H54 (cell line): ENCODE results near the gene ELP4.
A peak's percentile ranks its signal among the peaks of the same experiment; 100 is the strongest.

Experiments used
- DNase-seq: peaks from one replicate; pipeline ENCODE4 v3.0.0; 2011; ENCODE audit warnings: low spot score, mixed read lengths; ENCODE audit not compliant: insufficient read length
- FAIRE-seq: peaks from 3 replicates; lab custom pipeline; 2011; peaks lifted over from hg19 to GRCh38; lab: Jason Lieb, UNC
- POLR2A ChIP-seq: IDR thresholded peaks from 2 replicates; pipeline ENCODE4 v1.6.1; 2011; ENCODE audit warnings: low read depth, mild to moderate bottlenecking, low read length

The ELP4 gene

DNA sequence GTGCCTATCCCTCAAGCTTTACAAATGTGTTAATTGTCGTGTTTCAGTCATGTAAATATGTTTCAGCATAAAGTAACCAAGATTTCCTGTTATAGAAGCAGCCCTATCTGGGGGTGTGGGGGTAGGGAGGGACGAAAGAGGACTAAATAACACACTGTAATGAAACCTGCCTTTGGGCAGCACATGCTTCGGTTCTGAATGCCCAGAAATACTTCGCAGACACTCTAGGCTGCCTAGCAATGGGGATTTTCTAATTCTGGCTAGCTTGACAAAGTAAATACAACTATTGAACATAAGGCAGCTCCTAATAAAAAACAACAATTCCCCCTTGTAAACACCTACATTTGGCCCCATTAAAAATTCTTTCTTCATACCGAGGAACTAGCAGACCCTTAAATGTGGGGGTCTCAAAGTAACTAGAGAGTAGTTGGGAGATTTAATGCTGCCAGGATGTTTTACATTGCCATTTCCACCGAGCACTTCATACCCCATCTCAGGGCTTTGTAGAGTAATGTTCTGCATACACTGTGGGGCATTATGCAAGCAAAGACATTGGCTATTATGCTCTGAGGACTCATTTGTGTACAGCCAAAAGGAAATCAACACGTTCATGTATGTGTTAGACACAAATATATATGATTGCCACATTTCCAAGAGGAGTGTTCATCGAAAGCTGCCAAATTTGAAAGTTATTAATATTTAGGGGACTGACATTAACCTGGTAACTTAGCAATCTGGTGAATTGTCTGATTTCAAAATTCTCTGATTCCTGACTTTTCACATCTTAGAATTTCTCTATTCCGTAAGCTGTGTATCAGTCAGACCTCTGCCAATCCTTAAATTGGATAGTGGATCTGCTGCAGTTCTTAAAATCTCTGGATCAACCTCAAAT lies 259.4 kb downstream of the ELP4 start:
- TF ChIP-seq POLR2A: no peak
- FAIRE-seq: no peak
- DNase-seq: no peak

DNA sequence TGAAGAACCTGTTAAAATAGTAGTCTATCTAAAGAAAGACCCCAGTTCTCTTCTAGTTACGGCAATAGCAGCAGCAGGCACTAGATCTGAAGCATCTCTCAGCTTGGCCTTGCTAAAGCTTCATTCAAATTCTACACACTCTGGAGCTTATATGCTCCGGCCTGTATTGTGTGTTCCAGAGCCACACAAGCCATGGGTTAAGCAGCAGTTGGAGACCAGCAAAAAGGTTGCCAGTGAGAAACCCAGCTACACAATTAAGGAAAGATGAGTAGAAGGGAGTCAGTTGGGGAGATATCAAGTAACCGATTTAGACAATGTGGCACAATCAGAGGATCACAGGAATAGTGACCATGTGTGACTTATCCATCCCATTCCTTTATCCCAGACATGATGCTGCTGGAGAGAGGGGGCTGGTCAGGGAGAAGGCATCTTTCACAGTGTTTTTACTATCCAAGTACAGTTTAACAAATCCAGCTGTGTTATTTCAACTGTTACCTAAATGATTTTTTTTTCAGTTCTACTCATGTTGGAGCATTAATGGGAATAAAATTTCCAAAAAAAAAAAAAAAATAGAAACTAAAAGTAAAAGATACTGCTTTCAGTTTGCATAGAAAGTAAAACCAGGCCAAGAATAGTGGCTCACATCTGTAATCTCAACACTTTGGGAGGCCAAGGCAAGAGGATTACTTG lies 260.6 kb downstream of the ELP4 start:
- TF ChIP-seq POLR2A: no peak
- FAIRE-seq (no peak), DNase-seq (no peak)

DNA sequence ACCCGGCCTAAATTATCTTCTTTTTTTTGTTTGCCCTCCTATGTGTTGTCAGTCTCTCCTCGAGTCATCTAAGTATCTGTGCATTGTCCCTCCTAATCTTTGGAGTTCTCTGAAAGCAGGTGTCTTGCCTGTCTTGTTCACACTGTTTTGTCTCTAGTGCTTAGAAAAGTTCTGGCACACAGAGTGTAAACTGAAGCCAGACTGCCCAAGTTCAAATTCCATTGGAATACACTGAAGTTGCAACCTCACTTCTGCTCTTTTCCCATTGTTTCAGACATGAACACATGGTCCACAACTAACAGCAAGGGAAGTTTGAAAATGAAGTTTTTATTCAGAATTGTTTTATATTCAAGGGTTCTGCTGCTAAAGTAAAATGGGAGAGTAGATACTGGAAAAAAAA lies 262.8 kb downstream of the ELP4 start:
- DNase-seq (no peak), FAIRE-seq (no peak)
- TF ChIP-seq POLR2A: no peak

DNA sequence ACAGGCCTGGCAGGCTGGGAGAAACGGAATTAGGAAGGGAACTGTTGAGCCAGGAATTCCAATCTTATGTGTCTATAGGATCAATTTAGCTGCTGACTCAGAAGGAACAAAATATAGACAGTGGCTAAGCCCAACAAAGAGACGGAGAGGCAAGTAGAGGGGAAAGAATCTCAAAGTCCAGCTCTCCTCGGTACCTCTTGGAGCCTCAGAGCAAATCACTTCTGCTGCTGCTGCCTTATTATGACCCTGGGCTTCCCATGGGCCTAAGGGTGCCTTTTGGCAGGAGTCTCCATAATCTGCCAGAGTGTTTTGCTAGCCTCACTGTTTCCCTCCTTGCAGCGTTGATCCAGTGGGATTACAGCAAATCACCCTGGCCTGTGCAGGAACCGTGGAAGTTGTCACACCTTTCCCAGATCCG lies 269.8 kb downstream of the ELP4 start:
- TF ChIP-seq POLR2A: no peak
- DNase-seq (peak; percentile 45), FAIRE-seq (peak; percentile 76)

DNA sequence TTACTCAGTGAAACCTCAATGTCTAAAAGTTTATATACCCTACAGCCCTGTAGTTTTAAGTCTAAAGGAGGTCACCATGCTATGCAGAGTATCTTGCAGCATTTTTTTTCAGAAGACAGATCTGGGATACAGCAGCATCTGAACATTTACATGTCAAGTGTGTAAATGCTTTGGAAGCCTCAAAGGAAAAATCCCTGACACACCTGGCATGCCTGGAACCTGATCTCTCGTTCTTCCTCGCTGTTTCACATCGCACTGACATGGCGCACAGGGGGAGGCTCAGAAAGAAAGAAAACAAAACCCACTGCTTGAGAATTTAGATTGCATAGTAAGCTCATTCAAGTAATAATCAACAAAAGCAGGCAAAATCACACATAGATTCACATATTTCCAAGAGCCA lies 270.5 kb downstream of the ELP4 start:
- no peak for TF ChIP-seq POLR2A
- FAIRE-seq (no peak), DNase-seq (no peak)

DNA sequence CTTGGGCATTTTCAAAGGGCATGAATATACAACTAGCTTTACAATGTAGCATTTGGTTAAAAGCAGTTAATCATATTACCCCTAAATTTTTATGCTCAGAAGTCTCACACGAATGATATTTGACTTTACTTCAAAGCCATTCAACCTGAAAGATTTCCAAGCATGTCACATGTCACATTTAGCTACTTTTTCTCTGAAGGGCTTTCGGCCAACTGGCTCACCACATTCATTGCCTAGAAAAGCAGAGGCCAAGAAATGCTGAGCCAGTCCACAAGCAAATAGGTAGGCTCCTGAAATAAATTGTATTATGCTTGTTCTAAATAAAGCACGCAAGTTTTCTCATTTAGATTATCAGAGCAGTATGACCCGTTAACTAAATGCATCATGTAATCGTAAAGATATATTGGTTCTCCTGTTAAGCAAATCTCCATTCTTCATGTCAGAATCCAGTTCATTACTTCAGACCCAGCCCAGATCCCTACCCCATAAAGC lies 271.0 kb downstream of the ELP4 start:
- FAIRE-seq (no peak), DNase-seq (no peak)
- TF ChIP-seq POLR2A: no peak

DNA sequence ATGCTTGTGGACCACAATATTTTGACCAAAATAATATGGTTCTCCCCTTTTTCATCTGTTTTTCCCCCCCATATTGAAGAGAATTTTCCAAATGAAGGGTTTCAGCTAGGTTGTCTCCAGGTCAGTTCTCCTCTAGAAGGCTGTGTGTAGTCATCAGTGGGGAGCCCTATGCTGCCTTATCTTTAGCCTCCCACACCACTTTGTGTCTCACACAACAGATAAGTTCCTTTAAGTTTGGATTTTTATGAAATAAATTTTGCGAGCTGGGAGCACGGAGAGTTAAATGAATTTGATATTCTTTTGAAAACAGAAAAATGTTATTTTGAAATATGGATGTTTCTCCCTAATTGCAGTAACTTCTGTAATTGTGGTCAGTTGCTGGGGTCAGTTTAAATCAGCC lies 272.7 kb downstream of the ELP4 start:
- DNase-seq (no peak), FAIRE-seq (no peak)
- TF ChIP-seq POLR2A: no peak

DNA sequence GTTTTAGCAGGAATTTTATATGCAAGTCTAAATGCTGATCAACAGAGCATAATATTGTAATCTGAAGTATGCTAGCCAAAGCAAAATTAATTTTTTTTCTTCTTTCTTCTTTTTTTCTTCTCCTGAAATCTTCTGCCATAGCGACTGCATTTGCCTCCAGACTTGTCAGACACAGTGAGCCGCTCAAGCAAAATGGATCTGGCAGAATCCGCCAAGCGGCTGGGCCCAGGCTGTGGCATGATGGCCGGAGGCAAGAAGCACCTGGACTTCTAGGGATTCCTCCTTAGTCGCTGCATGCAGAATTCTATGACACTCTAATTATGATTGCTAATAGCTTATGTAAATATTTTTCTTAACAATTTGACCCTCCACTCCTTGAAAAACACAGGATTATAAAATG lies 273.7 kb downstream of the ELP4 start:
- TF ChIP-seq POLR2A: no peak
- FAIRE-seq (no peak), DNase-seq (no peak)

DNA sequence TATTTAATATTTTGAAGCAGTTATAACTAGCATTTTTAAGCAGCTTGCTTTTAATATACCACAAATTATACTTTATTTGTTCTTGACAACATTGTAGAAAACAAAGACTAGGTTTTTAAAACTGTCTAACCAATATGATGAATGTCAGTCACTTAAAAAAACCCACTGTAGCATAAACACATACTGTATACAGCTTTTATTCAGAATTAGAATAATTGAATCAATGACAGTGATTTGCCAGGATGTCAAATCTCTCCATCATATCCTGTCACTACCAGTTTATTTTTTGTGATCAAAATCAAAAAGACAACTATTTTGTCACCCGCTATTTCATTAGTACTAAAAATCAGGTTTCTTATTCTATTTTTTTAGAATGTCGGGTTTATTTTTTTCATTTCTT lies 275.0 kb downstream of the ELP4 start:
- no peak for TF ChIP-seq POLR2A
- DNase-seq: no peak
- no peak for FAIRE-seq

DNA sequence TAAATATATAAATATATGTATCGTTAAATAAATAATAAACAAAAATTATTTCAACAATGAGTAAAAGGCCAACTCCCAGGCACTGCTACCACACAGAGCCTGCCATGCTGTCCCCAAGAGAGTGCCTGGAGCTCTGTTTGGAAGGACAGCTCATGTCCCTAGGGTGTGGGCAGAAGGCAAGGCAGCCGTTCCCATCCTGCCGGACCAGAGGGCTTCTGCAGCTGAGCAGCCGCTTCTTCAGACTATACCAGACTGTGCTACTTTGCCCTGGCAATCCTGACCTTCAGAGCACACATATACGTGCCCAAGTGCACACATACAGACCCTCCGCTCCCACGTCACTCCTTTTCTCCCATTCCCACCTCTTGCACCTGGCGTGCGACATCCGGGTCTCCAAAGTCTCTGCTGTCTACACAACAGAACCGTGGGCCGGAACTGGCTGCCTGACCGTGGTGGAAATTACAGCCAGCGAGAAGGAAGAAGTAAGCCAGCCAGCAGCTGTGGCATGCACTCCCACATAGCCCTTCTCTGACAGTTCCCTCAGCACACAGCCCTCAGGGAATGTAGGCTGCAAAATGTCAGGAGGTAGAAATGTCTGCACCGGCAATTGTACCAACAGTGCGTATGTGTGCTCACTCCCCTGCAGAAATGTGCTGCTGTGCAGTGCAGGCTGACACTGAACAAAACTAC lies 277.6 kb downstream of the ELP4 start:
- no peak for TF ChIP-seq POLR2A
- FAIRE-seq: no peak
- DNase-seq: no peak

DNA sequence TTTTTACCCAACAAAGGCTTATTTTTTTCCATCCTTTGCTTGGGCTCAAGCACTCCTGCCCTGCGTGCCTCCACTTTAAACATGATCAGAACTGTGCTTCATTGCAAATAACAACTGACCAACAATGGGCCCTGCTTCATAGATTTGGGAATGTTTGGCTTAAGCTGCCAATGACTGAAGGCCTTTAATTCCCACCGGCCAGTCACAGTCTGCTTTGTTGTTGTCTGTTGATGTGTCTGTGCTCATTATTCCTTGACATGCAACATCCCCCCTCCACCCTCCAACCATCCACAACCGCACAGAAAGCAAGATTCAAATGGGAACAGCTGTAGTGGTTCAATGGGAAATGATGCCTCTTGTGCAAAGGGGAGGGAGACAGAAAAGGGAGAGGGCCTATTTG lies 278.5 kb downstream of the ELP4 start:
- FAIRE-seq (no peak), DNase-seq (no peak)
- TF ChIP-seq POLR2A: no peak

DNA sequence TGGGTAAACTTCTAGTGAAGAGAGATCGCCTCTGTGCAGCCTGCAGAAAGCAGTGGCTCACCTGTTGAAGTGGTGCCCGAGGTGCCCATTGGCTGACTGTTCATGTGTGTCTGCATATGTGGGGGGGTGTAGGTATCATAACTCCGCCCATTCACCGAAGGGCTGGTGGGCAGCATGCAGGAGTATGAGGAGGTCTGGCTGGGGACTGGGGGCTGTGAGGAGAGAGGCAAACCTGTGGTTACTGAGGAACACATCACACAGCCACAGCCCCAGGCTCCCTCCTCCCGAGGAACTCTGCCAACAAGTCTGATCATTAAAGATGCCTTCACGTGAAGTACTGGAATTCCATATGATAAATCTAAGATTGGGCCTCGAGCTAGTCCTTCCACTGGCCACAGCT lies 281.1 kb downstream of the ELP4 start:
- FAIRE-seq (no peak), DNase-seq (no peak)
- no peak for TF ChIP-seq POLR2A

DNA sequence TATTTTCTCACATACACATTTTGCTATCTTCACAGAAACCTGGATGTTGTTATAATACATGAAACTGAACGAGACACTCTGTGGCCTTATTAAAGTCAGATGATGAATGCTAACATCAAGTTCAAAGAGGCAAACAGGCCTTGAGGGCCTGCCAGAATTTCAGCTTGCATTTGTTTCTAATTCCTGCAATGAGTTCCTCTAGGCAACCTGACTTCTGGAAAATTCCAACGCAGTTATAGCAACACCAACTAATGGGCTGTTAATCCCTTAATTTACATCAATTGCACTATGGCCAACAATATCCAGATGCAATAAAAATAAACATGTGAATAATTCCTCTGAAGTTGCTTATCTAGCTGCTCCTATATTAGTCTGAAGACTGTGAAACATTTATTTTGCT lies 282.5 kb downstream of the ELP4 start:
- DNase-seq (no peak), FAIRE-seq (no peak)
- no peak for TF ChIP-seq POLR2A

DNA sequence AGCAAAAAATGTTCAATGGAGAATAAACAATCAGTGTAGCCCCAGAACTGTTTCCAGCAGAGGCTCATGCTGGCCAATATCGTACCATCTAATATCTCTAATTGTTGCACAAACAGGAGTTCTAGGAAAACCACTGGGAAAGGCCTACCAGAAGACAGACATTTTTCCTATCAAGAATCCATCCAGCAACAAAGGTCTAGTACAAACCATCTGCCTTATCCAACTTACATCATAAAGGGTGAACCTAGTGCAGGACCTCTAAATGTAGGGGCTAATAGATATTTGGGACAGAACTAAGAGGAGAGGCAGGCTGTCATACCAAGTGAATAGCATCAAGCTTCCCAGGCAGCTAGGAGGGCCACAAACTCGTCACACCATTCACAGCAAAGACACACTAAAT lies 282.9 kb downstream of the ELP4 start:
- DNase-seq (no peak), FAIRE-seq (no peak)
- no peak for TF ChIP-seq POLR2A
